Activated T-helper 9 cell treated with anti-CD3 and anti-CD28 coated beads, Interleukin-2, amount 50 U/mL, for 16 hours (primary cell): Measurements from ENCODE around the gene SLC25A39.
A peak's percentile ranks its signal among the peaks of the same experiment; 100 is the strongest.

ENCODE experiments used
- DNase-seq: peaks from one replicate; pipeline ENCODE4 v3.0.0-alpha.2; 2020; ENCODE audit warnings: low read depth

Gene SLC25A39

DNA sequence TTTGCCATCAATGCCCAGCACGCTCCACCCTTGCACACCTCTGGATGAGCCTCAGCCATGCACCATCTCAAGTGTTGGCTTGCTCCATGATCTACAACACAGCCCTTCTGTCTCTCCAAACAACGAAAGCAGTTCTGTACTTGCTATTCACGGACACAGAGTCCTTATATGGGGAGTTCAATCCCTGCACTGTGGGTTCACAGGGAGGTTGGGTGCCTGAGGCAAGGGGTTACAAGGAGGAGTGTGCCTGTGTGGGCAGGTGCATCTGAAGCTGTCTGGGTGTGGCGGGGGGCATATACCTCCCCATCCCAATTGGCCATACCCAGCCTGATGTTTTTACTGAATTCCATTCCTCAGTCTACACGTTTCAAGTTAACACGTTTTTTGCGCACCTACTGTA lies 10.6 kb downstream of the SLC25A39 start:
- no peak for DNase-seq

DNA sequence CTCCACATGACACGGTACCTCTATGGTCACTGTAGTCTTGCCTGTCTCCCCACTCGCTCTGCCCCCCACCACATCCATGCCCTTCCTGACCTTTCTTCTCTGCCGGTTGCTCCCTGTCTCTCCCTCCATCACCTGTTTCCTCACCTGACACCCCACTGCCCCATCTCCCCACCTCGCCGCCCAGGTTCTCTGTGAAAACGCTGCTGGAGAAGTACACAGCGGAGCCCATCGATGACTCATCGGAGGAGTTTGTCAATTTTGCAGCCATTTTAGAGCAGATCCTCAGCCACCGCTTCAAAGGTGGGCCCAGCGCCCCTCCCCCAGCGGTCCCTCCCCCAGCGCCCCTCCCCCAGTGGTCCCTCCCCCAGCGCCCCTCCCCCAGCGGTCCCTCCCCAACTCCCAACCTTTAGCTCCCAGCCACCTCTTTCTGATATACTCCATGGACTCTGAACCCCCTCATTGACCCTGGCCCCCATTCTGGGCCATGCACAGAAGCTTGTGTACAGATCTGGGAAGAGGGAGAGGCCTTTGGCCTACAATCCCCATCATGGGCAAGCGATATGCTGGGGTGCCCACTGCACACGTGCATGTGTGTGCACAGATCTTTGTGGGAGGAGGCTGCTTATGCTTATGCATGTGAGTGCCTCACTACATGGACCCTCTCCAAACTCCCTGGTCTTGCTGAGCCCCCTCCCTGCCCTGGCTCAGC lies 12.1 kb downstream of the SLC25A39 start:
- no peak for DNase-seq

- DNase-seq, result no peak
Observed at GRCh38 chr17:44311562-44312181, 13.0 kb downstream of the SLC25A39 start.

DNA sequence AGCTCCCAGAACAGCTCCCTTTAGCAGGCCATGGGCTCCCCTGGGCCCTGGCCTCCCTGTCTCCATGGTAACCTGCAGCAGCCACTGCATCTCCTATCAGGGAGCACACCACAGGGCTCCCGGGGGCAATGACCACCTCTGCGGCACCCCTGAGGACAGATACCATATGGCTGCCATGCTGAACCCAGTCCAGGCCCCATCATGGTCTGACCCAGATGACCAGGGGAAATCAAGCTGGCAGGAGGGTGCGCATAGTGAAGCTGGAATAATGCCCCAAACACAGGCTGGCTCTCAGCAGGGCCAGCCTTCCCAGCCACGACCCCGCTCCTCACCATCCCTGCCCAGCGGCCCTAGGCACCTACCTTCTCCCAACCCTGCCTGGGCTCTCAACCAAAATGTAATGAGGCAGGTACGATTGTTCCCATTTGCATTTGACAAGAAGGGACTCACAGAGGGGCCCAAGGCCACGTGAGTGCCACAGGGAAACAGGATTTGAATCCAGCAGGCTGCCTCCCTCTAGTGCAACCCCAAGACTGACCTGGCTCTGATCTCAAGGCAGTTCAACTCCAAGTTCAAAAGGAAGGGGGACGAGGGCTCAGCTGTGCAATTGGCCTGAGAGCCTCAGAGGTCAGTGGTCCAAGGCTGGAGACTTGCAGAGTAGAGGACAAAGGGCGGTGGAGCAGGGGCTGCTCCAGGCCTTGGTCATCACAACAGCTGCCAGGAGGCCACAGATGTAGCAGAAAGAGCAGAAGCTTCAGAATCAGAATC lies 13.8 kb downstream of the SLC25A39 start:
- DNase-seq, result no peak

DNA sequence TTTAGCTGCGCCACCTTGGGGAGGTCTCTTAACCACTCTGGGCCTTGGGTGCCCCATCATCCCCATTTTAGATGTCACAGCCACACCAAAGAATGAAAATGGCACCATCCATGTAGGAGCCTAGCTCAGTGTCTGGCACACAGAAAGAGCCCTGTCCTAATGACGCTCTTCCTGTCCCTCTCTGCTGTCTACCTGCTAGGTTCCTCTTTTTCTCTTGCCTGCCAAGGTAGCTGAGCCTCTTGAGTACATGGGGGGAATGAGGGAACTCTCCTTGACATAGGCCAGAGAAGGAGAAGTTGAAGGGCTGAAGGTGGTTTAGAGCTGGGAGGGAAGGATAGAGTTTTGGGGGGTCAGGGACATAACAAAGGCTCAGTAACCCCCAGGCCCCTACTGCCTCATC lies 14.4 kb downstream of the SLC25A39 start:
- DNase-seq, result no peak

DNA sequence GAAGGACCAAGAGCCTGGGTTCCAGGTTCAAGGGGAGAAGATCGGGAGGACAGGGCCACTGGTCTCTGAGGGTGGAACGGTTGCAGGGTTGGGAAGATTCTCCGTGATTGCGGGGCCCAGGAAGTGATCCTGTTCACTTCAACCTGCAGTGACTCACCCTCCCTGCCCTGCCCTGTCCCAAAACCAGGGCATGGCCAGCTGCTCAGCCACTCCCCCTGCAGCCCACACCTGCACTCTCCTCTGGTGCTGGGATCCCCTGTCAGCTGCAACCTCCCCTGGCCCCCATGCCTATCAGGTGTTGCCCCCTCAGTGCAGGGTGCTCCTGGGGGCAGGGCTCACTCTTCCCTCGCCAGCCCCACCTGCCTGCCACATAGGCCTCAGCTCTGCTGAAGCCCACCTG lies 15.2 kb downstream of the SLC25A39 start:
- no peak for DNase-seq

DNA sequence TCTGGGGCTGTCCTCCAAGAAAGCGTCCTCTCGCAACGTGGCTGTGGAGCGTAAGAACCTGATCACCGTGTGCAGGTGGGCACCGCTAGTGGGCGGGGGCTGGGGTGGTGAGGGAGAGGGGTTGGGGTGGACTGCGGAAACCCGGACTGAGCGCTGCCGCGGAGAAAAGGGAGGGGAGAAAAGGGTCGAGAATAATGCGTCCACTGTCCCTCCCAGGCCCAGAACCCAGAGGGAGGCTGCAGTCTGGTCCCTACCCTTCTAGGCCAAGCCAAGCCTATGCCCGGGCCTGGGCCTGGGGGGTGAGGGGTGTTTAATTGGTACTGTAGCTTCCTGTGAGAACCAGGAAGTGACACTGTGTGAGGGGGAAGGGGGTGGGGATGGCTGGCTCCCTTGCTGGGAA lies 15.8 kb downstream of the SLC25A39 start:
- DNase-seq, result no peak

DNA sequence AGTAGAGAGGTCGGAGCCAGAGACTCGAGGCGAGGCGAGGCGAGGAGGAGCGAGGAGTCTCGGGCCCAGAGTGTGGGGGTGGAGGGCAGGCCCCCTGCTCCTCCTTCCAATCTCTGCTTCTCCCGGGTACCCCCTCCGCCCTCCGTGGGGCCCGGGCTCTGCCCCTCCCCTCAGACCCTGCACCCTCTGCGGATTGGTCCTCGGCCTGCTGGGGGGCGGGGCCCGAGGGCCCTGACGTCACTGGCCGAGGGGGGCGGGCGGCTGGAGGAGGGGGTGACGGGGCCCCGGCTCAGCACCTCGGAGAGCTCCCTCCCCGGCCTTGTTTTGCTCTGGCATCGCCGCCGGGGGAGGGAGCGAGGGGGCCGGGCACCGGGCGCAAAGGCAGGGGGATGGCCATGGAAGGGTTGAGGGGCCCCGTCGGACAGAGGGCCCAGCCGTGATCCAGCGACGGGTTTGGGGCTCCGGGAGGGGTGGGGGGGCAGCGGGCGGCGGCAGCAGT lies 16.3 kb downstream of the SLC25A39 start, which contains the start of gene RUNDC3A:
TSS of gene RUNDC3A (plus strand) at position 282 of the 499 bp plus-strand sequence. CDS start 232 bp downstream, outside the sequence.
- peak; percentile 76 for DNase-seq

DNA sequence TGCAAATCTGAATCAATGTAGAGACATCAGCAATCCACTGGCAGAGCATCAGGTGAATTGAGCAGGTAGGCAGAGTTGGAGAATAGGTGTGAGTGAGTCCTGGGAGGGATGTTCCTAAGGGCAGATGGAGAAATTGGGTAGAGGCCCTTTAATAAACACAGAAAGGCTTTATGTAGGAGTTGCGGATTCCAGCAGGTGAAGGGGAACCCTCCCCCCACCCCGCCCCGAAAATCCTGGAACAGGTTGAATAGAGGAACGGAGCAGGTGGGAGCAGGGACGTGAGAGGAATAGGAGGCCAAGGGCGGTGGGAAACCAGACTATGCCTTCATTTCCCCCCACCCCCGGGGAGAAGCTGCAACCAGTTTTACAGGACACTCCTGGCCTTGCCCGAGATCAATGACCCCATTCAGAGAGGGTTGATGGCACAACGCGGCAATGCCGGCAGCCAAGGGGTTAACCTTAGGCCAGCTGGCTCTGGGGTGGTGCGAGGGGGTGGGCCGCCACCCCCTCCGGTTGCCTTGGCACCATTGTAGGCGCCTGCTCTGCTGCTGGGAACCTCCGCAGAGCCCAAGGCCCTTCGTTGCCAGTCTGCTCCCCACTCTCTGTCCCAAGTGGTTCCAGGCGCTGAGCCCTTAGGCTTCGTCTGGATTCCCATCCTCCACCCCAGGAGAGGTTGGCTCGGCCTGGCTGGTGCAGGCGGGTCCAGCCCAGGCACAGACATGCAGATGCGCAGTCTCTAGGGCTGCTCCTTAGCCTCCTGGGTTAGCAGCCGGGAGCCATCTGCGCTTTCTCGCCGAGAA lies 17.0 kb downstream of the SLC25A39 start:
- no peak for DNase-seq

GRCh38 chr17:44304651-44305050 lies 20.0 kb downstream of the SLC25A39 start:
- DNase-seq, result no peak

- DNase-seq, result no peak
Observed at GRCh38 chr17:44297975-44298374, 26.6 kb downstream of the SLC25A39 start.

DNA sequence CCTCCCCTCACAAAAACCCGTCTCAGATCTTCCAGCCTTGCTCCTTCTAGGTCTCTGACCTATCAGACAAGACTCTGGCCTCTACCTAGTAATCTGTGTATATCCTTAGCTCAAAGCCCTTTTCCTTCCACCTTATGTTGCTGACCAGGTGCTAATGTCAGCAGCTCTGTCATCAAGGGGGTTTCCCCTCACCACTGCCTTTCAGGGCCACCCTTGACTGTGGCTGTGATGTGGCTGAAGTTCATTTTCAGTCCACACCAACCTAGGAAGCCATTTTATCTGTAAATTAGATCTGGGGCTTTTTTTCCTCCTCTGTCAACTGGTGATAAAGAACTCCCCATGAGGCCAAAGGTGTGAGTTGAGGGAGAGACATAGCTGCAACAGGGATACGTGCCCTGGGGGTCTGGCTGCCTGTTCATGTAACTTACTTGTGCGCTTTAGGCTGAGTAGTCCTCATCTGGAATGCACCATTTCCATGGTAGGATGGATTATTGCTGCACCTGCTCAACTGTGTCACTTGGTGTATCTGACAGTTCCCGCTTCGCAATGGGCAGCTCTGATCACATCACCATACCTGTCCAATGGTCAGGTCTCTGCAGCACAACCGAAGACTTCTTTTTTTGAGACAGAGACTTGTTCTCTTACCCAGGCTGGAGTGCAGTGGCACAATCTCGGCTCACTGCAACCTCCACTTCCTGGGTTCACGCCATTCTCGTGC lies 31.0 kb downstream of the SLC25A39 start:
- DNase-seq, result no peak

- no peak for DNase-seq
Observed at GRCh38 chr17:44287651-44288050, 37.0 kb downstream of the SLC25A39 start.

- no peak for DNase-seq
Observed at GRCh38 chr17:44284024-44284400, 40.6 kb downstream of the SLC25A39 start.

GRCh38 chr17:44283344-44284023 lies 41.1 kb downstream of the SLC25A39 start:
- DNase-seq, result no peak

- no peak for DNase-seq
Observed at GRCh38 chr17:44282264-44282663, 42.4 kb downstream of the SLC25A39 start.

DNA sequence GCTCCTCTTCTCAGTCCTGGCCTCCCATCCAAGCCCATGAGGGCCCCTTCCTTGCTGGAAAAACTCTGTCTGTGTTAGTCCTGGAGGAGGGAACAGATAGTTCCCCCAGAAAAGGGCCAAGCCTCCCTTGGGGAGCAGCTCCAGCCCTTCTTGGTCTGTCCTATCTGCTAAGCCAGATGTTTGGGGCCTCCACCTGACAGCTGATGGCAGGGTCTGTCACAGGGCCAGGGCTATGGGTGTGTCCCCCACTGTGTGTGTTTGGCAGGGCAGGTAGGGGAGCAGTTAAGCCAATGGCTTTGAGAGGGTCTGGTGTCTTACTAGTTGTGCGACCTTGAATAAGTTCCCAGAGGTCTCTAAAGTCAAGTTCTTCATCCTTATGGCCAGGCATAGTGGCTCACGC lies 43.1 kb downstream of the SLC25A39 start:
- DNase-seq, result no peak

DNA sequence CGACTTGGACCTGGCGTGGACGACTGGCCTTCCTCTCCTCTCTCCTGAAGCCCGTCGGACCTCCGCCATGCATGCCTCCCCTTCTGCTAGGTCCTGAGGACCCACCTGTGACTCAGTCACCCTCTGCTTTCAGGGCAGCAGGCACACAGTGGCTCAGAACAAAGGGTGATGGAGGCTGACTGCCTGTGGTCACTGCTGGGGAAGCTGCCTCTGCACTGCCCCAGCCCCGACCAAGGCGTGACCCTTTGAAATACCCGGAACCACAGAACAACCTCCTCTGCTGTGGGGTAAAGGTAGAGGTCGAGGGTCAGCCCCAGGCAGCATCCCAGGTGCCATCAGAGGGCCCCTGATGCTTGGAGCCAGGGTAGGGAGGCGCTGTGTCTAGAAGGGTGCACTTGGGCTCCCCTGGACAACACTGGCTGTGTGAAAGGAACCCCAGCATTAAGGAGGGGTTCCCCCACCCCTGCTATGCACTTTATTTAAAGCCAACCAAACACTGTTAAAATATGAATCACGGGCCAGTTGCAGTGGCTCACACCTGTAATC lies 44.2 kb downstream of the SLC25A39 start:
- DNase-seq, result no peak

DNA sequence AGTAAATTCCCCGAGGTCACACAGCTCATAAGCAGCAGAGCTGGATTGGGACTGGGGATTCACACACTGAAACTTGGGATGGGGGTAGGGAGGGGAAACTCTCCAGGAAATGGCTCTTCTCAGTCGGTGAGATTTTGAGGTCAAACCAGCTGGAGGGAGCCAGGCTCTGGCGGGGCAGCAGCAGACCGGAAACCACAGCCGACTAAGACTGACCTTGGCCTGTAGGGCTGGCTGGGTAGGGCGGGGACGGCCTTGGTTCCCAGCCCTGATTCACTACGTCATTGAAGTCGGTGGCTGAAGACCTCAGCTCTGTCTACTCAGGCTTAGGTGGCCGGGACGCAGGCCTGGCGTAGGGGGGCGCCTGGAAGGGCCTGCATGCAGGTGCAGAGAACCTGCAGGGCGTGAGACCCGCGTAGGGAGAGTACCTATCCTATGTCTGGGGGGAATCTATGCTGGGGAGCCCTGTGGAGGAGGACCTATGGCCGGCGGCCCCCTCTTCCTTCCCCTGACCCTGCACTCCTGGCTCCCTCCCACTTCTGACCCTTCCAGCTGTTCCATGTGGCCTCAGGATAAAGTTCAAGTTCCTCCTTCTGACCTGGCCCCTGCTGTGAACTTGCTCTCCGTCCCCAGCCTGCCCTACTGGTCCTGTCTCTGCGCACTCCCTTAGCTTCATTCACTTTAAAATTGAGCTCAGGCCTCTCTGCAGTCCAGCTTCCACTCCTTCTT lies 44.8 kb downstream of the SLC25A39 start:
- DNase-seq, result no peak

- DNase-seq, result no peak
Observed at GRCh38 chr17:44279346-44279665, 45.3 kb downstream of the SLC25A39 start.
